NCI-H2227 treated with DMSO at 0.1 percent for 48 hours (cell line): ENCODE results near the gene PLEKHA6.
"Not testable (repeated sequence)": the region's sequence is repeated elsewhere in the genome, so short reads cannot be mapped to it uniquely, and the experiment has no call there.

ENCODE experiments used
- DNase-seq: peaks from one replicate; lab custom pipeline; 2025; lab: John Stamatoyannopoulos, UW

PLEKHA6 gene

DNA sequence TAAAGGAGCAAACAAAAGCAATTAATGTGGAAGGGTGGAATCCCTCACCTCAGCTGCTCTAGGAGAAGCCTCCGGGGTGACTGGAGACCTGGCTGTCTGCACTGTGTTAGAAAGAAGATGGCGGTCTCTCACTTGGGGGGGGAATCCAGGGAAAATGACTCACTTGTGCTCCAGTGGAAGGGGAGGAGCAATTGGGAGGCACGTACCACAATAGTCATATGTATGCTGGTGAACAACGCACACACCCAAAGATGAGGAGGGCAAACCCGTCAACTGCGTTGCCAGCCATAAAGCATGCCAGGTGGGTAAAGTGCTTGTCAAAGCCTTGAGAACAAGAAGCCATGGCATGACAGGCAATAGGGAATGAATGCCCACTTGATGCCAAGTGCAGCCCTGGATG lies 22.1 kb downstream of the PLEKHA6 start:
- no peak for DNase-seq

DNA sequence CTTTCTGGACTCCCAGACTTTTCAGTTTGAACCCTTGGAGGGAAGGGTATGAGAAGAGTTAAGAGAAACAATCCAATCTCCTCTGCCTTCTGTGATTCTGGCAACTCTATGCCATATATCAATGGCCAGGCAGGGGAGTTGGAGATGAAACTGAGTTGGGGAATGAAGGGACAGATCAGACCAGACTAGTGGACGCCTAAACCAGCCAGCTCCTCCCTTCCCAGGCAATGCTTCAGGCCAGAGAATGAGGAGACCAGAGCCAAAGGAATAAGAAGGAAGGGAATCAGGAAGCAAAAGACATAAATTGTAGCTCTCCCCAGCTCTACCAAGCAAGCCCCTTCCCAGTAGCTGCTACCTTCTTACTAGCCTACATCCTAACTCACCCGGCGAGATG lies 22.7 kb downstream of the PLEKHA6 start:
- DNase-seq, result no peak

DNA sequence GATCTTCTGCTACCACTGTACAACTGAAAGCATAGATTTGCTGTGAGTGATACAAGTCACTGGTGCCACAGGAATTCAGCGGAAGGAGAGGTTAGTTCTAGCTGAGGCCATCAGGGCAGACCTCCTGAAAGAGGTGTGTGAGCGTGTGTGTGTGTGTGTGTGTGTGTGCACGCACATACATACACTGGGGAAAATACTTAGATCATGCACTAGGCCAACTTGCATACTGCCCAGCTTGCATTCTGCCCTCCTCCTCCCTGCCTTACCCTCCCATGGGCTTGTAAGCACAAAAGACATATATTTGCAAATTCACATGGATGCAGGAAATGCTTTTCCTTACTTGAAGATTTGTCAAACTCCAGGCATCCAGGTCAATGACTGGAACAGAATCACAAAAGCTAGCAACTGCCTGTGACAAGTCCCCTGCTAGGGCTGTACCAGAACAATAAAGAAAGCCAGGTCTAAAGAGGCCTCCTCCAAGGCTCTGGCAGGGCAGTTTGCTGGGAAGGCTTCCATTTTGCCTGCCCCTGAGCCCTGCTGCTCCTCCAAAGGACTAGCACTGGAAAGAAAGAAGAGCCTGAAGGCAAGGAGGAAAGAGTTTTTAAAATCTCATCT lies 23.2 kb downstream of the PLEKHA6 start:
- DNase-seq, result no peak

DNA sequence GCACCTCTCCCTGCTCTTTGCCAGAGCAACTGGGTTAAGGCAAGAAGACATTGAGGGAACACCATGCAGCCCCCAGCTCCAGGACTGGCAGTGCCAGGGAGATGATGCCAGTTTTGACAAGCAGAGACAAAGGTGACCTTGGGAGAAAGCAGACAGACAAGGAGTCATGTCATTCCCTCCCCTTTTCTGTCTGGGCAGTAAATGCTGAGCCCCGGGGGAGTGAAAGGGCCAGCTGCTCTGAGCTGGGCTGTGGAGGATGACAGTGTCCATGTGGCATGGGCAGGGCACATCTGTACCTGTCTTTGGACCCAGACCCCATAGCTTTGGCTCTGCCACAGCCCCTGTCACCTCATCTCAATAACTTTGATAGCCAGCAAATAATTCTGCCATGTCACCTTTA lies 24.2 kb downstream of the PLEKHA6 start:
- DNase-seq, result no peak

DNA sequence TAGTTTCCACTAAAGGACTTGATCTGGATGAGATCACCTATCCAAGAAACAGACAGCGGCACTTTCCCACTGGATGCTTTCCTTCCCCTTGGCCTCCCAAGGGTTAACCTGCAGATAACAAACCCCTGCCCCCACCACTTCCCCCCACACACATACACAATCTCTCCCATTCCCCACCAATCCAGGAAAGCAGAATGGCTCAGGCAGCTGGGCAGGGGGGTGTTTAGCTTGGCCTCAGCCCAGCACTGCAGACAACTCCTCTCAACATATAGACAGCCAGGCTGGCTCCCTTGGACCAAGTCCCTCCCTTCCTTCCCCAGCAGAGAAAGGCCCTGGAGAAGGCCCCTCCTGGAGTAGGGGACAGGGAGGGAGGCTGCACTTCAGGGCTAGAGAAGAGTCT lies 24.6 kb downstream of the PLEKHA6 start:
- no peak for DNase-seq

DNA sequence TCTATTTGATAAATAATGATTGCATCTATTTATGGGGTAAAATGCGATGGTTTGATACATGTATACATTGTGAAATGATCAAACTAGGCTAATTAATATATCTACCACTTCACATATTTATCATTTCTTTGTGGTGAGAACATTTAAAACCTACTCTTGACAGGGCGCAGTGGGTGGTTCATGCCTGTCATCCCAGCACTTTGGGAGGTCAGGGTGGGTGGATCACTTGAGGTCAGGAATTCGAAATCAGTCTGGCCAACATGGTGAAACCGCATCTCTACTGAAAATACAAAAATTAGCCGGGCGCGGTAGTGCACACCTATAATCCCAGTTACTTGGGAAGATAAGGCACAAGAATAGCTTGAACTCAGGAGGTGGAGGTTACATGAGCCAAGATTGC lies 25.3 kb downstream of the PLEKHA6 start:
- DNase-seq, result no peak

DNA sequence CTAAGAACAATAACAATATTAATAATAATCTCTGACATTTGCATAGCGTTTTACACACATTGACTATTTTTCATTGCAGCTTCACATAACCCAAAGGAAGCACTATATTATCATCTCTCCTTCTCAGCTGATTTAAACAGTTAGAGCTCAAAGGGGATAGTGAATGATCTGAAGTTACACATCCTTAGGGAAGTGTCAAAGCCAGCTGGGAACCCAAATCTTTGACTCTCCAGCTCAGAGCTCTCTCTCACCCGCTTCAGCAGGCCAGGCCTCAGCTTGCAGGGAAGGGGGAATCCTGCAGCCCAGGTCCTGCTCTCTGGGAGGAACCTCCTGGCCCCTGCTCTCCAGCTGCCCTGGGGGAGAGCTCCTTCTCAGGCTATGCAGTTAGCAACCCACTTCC lies 26.3 kb downstream of the PLEKHA6 start:
- DNase-seq, result no peak

DNA sequence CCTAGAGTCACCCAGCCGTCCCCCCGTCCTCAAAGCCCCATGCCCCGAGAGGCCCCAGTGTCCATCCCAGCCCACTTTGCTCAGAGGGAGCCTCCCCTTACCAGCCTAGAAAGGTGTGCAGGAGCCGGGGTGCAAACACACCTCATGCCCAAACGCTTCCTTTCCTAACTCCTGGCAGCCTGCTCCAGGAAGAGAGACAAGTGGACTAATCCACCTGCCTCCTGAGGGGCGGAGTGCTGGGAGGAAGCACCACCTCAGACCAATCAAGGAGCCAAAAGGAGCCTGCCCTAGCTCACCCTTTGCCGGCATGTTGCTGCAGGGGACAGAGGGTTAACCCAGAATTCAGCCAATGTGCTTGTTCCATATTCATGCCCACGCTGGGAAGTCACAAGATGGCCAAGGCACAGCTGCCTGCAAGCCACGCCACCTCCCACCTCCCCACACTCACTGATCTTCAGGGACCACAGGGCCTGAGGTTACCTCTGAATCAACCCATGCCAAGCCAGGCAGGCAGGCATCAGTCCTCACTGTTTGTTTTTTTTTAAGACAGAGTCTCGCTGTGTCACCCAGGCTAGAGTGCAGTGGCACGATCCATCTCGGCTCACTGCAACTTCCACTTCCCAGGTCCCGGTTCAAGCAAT lies 27.8 kb downstream of the PLEKHA6 start:
- DNase-seq, result no peak

DNA sequence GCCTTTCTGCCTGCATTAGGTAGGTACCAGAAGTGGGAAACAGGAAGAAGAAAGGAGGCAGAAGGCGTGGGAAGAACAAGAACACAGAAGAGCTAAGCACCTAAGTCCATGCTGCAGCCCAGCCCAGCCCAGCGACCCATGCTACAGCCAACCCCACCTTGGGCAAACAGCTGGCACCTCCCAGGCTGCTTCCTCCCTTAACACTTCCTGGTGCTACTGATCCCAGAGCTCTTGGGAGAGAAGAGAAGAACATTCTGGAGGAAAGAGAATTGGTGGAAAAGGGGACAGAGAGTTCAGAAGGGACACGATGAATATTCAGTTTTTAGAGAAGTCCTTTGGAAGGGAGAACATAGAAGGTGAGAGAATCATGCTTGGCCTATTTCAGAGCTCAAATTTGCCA lies 28.5 kb downstream of the PLEKHA6 start:
- DNase-seq, result no peak

DNA sequence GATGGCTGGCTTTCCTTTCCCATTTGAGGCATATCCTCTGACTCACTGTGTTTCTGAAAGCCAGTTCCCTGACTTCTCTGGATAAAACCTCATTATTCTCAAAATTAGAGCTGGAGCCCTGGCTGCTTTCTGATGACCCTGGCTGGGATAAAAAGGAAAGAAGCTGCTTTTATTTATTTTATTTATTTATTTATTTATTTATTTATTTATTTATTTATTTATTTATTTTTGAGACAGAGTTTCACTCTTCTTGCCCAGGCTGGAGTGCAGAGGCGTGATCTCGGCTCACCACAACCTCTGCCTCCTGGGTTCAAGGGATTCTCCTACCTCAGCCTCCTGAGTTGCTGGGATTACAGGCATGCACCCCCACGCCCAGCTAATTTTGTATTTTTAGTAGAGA lies 31.9 kb downstream of the PLEKHA6 start:
- not testable (repeated sequence) for DNase-seq

DNA sequence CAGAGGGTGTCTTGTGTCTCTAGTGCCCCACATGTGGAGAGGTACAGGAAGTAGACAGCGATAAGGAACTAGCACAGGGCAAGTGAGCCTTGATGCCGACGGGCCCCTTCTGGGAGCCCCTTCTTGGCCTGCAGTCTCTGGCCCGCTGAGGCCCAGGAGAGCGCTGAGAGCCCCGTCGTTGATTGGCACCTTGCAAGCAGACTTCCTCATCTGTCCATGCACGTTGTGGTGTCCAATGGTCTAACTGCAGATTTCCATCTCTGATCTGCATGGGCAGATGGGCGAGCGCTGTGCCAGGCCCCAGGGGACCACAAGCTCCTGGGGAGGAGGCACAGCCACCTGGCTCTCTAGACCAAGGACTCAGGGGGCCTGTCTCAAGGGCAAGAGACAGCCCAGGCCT lies 32.4 kb downstream of the PLEKHA6 start:
- no peak for DNase-seq

DNA sequence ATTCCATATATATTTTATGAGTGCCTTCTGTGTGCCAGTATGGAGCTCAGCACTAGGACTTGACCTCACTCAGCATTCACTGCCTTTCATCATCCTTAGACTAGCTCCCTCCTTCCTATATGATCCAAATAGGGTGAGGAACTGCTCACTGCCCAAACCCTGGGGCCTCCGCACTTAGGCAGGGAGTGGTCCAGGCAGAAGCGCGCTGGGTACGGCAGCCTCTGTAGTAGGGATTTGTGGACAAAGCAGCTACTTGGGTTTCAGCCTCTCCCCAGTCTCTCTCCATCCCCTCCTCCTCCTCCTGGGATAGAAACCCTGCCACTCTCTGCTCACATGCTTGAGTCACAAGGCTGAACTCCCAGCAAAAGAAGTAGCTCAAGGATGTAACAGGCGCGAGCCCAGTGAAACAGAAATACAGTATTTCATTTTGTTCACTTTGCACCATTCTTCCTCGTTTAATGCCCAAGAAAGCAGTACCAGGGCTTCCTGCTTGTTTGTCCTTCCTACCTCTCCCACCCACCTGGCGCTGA lies 32.9 kb downstream of the PLEKHA6 start:
- DNase-seq, result no peak

DNA sequence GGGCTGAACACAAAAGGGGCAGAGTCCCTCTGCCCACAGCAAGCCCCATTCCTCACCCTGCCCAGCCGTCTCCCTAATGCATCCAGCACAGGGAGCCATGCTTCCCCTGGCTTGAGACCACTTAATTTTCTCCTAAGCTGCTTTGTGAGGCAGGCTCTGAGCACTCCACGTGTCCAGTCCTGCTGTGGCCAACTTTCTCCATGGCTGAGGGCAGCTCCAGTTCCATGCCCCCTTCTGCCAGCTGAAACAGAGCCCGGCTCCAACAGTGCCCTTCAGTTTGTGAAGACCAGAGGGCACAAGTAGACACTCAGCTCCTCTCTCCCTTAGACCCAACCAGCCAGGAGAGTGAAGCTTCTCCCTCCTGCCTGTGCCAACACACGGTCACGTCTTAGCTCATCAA lies 33.8 kb downstream of the PLEKHA6 start:
- DNase-seq, result no peak

DNA sequence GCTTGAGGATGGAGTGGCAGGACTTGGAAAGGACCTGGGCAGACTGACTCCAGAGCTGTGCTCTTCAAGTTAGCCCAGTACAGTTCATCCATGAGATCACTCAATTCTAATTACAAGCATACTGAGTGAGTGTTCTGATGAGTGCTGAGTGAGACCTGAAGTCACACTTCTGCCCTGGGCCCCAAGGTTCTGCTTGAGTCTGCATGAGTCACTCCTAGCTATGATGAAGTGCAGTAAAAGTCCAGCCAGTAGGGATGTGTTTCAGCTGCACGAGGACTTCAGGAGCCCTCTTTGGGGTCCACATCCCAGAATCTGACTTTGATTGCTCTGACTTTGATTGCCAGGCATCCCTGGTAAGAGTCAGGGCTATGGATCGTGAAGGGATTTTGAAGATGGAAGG lies 35.8 kb downstream of the PLEKHA6 start:
- no peak for DNase-seq

DNA sequence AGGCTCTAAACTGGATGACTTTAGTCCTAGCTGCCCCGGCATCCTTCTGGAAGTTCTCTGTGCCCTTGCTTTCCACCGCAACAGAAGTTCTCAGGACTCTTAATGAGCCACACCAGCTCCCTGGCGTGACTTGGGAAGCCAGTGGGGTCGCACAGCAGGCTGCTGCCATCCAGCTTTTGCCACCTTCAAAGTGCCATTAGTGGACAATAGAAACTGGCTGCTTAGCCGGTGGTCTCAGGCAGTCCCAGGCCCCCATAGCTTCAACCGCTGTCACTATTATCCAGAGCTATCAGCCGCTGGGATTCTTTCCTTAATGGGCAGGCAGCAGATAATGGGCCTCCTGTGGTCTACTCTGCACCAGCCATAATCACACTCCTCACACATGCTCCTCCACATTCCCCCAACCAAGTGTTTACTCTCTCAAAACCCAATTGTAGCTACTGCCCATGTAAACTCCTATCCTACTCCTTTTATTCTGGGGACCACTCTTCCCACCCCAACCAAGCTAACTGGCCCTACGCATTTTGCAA lies 37.3 kb downstream of the PLEKHA6 start:
- no peak for DNase-seq

DNA sequence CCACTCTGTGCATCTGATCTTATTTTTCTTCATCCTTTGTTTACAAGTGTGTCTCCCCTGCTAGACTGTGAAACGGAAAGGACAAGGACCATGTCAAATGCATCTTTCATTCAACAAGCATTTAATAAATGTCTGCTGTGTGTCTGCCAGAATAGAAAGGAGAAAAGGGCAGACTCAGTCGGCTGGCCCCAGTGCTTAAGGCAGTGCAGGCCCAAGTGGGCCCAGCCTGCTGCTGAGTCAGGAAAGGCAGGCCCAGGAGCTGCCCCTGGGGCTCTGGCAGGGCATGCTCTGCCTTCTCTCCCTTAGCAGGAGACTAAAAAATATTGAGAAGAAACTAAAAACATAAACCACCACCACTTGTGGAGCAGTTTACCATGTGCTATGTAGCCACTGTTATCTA lies 38.1 kb downstream of the PLEKHA6 start:
- DNase-seq, result no peak

DNA sequence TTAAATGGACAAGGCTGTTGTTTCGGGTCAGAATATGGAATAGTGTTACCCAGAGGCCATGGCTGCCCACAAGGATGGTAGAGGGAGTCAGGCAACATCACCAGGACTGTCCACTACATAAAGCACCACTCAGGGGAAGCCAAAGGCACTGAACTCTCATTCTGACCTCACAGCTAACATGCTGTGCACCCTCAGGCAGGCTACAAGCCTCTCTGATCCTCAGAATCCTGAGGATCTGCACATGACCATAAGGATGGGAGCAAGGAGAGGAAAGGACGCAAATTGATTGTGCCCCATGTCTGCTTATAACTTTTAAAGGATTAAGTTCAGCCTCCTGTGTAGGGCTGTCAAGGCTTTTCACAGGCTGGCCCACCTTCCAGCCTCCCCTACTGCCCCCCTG lies 38.7 kb downstream of the PLEKHA6 start:
- DNase-seq, result no peak

DNA sequence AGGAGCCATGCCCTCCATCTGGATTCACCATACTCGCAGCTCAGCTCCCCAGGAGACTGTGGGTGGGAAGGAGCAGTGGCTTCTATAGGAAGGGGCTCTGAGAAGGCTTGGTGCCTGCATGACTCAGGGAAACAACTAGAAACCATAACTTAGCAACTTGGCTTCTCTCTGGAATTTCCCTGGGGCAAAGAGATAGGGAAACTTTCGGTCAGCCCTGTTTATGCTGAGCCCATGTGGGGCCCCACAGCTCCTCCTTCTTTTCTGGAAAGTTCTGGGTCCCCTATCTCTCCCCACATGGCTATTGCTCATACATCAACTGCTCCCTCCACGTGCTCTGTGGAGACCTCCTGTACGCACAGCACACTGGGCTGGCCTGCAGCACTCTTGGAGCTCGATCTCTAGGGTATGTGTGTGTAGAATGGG lies 39.3 kb downstream of the PLEKHA6 start:
- no peak for DNase-seq

DNA sequence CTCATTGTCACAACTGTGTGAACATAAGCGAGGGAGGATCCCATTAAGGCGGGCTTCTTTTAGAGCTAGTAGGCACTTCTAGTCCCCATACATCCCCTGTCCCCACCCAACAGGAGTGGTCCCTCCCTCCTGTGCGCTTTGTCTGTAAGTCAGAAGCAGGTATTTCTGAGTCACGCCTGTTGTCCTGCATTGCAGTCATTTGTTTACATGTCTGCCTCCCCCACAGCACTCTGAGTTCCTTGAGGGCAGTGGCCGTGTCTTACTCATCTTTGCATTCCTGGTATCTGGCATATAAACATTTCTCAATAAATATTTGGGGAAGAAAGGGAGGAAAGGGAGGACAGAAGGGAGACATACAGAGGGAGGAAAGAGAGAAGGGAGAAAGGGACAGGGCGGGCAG lies 40.3 kb downstream of the PLEKHA6 start:
- DNase-seq, result no peak

DNA sequence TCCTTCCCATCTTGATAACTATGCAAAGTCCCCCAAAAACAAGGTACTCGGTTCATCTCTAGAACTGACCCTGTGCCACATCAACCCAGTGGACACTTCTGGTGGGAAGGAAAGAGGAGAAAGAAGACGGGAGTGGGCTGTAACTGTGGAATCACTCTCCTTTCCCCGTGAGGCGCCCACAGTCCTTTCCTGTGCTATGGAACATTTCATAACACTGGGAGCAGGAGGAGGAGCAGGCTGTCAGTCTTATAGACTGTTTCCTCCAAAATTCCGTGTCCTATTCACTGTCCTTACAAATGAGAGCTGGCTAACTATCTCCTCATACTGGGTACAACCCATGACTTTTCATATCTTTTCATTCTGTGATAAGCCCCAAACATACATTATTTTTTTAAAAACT lies 40.7 kb downstream of the PLEKHA6 start:
- no peak for DNase-seq

DNA sequence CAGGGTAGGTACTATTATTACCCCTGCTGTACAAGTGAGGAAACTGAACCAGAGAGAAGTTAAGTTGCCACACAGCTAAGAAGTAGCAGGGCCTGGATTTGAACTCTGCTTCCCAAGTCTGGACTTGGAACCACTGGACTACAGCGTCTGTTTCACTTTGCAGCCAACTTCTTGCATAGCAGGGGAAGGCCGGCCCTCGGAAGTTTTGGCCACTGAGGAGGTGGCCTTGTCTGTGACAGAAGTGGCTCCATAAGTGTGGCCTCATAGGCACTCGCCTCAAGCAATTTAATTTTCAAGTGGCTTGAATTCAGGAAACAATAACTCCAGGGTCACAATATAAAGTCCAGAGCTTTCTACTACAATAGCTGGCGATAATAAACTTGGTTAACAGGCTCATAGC lies 41.4 kb downstream of the PLEKHA6 start:
- no peak for DNase-seq

DNA sequence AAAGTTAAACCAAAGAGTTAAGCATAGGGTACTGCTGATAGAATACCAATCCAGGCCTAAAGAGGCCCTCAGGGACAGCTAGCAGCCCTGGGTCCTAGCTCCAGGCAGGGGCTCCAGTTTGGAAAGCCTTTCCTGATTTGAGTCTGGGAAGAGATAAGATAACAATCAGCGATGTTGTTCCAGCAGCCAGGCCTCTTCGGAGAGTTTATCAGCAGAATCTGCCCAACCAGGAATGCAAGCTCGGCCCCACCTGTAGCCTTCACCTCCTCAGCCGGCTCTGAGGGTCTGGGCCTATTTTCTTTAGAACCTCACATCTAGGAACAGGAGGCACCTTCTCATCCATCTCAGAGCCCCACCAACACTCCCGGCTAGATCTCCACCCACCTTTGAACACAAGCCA lies 42.6 kb downstream of the PLEKHA6 start:
- DNase-seq, result no peak

DNA sequence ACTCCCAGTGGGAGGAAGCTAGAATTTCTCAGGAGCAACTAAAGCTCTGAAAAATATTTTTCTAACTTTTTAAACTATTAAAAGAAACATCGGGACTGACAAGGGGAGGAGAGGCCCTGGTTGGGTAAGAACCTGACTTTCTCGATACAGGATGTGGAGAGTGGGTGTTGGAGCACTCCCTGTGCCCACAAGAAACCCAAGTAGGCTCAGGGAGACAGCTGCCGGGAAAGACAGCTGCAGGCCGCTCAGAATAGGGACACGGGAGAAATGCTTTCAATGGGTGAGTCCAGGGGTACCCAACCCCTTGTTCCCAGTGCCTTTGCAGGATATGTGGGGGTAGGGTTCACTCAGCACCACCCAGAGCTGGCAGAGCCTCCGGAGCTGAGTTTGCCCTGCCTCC lies 43.6 kb downstream of the PLEKHA6 start:
- DNase-seq, result no peak
